ENCODE results near the gene GMEB1. TPM values are rescaled to one million over a fixed set of nuclear protein-coding genes. Genes with fewer than 3 reads are reported as not detected.
"Not testable (repeated sequence)": the region's sequence is repeated elsewhere in the genome, so short reads cannot be mapped to it uniquely, and the experiment has no call there.

GMEB1 gene
- total and polyA plus RNA-seq, 2 donors (not counting 3 experiments of a cell fraction or from before 2014, with no cell fraction given): 8.1 to 16.0 TPM

DNA sequence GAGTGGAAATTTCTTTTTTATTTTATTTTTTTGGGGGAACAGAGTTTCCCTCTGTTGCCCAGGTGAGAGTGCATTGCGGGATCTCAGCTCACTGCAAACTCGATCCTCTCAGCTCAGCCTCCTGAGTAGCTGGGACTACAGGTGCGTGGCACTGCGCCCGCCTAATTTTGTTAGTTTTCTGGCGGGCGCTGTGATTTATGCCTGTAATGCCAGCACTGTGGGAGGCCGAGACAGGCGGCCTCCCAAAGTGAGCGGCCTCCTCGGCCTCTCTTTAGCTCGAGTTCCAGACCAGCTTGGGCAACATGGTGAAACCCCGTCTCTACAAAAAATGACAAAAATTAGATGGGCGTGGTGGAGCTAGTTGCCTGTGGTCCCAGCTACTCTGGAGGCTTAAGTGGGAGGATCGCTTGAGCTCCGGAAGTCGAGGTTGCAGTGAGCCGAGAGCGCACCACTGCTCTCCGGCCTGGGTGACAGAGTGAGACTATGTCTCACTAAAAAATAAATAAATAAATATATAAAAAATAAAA lies 2.7 kb downstream of the GMEB1 start:
- no TSS peak for BruUV-seq (replicated peaks)
- dilution Hi-C loops (cut with MboI; ENCODE audit: extremely low pct_ligation_motif_present, low sequenced_read_pairs): no loop called here

GRCh38 chr1:28672971-28673370 lies 4.4 kb downstream of the GMEB1 start:
- H2AFZ ChIP-seq (ENCODE audit: low read depth, low read length); H3K4me3 ChIP-seq (replicated peaks in 1 of 3; ENCODE audit: insufficient read depth in 1 of 3, low read depth in 1 of 3, low read length in 3 of 3); H4K20me1 ChIP-seq (replicated peaks; ENCODE audit: control insufficient read depth, extremely low read depth, insufficient read depth, low read length); intact Hi-C loops (cut with micrococcal nuclease); H3K27ac ChIP-seq (ENCODE audit: insufficient read depth, low read depth, low read length); BruUV-seq (replicated peaks); H3K9me1 ChIP-seq (replicated peaks; ENCODE audit: control insufficient read depth, extremely low read depth, insufficient read depth, low read length); dilution Hi-C loops (cut with MboI; ENCODE audit: extremely low pct_ligation_motif_present, low sequenced_read_pairs); CTCF ChIA-PET; H3K9ac ChIP-seq (replicated peaks; ENCODE audit: extremely low read depth, insufficient read depth, low read length); H3K4me2 ChIP-seq (ENCODE audit: insufficient read depth, low read length); H3K36me3 ChIP-seq (ENCODE audit: control insufficient read depth in 2 of 2, extremely low read depth in 1 of 2, insufficient read depth in 2 of 2, low read length in 2 of 2); FAIRE-seq; H3K27me3 ChIP-seq (ENCODE audit: control insufficient read depth in 2 of 2, insufficient read depth in 2 of 2, low read length in 2 of 2); DNase-seq (ENCODE audit: low read depth, low spot score); H3K9me3 ChIP-seq (replicated peaks; ENCODE audit: control insufficient read depth, insufficient read depth, low read length): not testable (repeated sequence)
- POLR2A ChIA-PET: interaction anchor here (0.7 kb wide), 1 partner anchor 209 kb away, joined by 3 read pairs; no protein-coding TSS in a partner anchor
- Histone ChIP-seq H3K79me2 (ENCODE audit: control insufficient read depth, insufficient read depth, low read length) (peaks cover 36% of the 10 kb centered on the region), H3K4me1 (ENCODE audit: control insufficient read depth, extremely low read depth, insufficient read depth, low read length) (peaks cover 11% of the 10 kb centered on the region)

More for the DNA sequence above, 2.7 kb downstream of the GMEB1 start:
- Histone ChIP-seq H3K27ac (ENCODE audit: insufficient read depth, low read depth, low read length) (no peak overlapping the region), H3K9me1 (replicated peaks; ENCODE audit: control insufficient read depth, extremely low read depth, insufficient read depth, low read length) (no peaks in the 10 kb centered on the region), H3K79me2 (ENCODE audit: control insufficient read depth, insufficient read depth, low read length) (peaks cover 36% of the 10 kb centered on the region), H3K4me2 (ENCODE audit: insufficient read depth, low read length) (no peak overlapping the region), H2AFZ (ENCODE audit: low read depth, low read length) (no peak overlapping the region), H3K36me3 (ENCODE audit: control insufficient read depth in 2 of 2, extremely low read depth in 1 of 2, insufficient read depth in 2 of 2, low read length in 2 of 2) (no peaks in the 10 kb centered on the region), H3K4me1 (ENCODE audit: control insufficient read depth, extremely low read depth, insufficient read depth, low read length) (peaks cover 12% of the 10 kb centered on the region), H3K27me3 (ENCODE audit: control insufficient read depth in 2 of 2, insufficient read depth in 2 of 2, low read length in 2 of 2) (no peaks in the 10 kb centered on the region), H3K4me3 (replicated peaks in 1 of 3; ENCODE audit: insufficient read depth in 1 of 3, low read depth in 1 of 3, low read length in 3 of 3) (no peak overlapping the region), H3K9me3 (replicated peaks; ENCODE audit: control insufficient read depth, insufficient read depth, low read length) (no peaks in the 10 kb centered on the region), H4K20me1 (replicated peaks; ENCODE audit: control insufficient read depth, extremely low read depth, insufficient read depth, low read length) (no peaks in the 10 kb centered on the region), H3K9ac (replicated peaks; ENCODE audit: extremely low read depth, insufficient read depth, low read length) (no peak overlapping the region)
- TF ChIP-seq JUN (IDR thresholded peaks at IDR 0.05; ENCODE audit: borderline replicate concordance, insufficient read depth, insufficient read length, low read depth) (no peak), POLR2A (IDR thresholded peaks at IDR 0.05; ENCODE audit: low read depth, low read length) (no peak)
- TF ChIP-seq, protein P1, sequence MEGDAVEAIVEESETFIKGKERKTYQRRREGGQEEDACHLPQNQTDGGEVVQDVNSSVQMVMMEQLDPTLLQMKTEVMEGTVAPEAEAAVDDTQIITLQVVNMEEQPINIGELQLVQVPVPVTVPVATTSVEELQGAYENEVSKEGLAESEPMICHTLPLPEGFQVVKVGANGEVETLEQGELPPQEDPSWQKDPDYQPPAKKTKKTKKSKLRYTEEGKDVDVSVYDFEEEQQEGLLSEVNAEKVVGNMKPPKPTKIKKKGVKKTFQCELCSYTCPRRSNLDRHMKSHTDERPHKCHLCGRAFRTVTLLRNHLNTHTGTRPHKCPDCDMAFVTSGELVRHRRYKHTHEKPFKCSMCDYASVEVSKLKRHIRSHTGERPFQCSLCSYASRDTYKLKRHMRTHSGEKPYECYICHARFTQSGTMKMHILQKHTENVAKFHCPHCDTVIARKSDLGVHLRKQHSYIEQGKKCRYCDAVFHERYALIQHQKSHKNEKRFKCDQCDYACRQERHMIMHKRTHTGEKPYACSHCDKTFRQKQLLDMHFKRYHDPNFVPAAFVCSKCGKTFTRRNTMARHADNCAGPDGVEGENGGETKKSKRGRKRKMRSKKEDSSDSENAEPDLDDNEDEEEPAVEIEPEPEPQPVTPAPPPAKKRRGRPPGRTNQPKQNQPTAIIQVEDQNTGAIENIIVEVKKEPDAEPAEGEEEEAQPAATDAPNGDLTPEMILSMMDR (IDR thresholded peaks at IDR 0.05; ENCODE audit: extremely low read depth in 1 of 2, insufficient read depth in 1 of 2, low read depth in 1 of 2, low read length in 2 of 2): no peak
- FAIRE-seq: no peak
- CTCF ChIA-PET: interaction anchor here (0.8 kb wide), 1 partner anchor 205 kb away, joined by 4 read pairs; no protein-coding TSS in a partner anchor
- POLR2A ChIA-PET: interaction anchor here (1.1 kb wide), 1 partner anchor 23 kb away, joined by 3 read pairs; the partner anchor contains the start of gene RNU11
- intact Hi-C loops (cut with micrococcal nuclease): no loop called here
- no peak for DNase-seq (ENCODE audit: low read depth, low spot score)
